K562 (cell line): ENCODE measurements around the gene OBSCN. TPM values are rescaled to one million over a fixed set of nuclear protein-coding genes. Genes with fewer than 3 reads are reported as not detected.

Source experiments
- FOXK1 ChIP-seq: sonication (generic); formaldehyde crosslinking; IDR thresholded peaks from 2 replicates; pipeline ENCODE4 v1.8.0; 2022; ENCODE audit warnings: missing genetic modification reagents, mild to moderate bottlenecking, borderline replicate concordance
- GABPA ChIP-seq: fragments of 200-800 bp; sonication (Bioruptor generic); conservative IDR thresholded peaks from 2 replicates; pipeline ENCODE4 v1.6.1; 2016; ENCODE audit warnings: low read depth, missing genetic modification characterization, missing compliant biosample characterization
- IRF2 ChIP-seq: sonication (generic); formaldehyde crosslinking; IDR thresholded peaks from 2 replicates; pipeline ENCODE4 v1.8.1; 2022; ENCODE audit warnings: mild to moderate bottlenecking, missing genetic modification reagents
- MAFK ChIP-seq: IDR thresholded peaks from 2 replicates; pipeline ENCODE4 v1.6.1; 2011; ENCODE audit warnings: low read length, improper control_type of control experiment
- MAZ ChIP-seq, 2 experiments: fragments of 450-650 bp in 1 of 2; sonication (generic) in 1 of 2; formaldehyde crosslinking; IDR thresholded peaks in 1 of 2; conservative IDR thresholded peaks in 1 of 2; 2 replicates each; pipeline versions ENCODE4 v1.4.0 to v1.5.0; 2020; ENCODE audit warnings: mild to moderate bottlenecking in 1 of 2, missing genetic modification reagents in 1 of 2
- MTA1 ChIP-seq: fragments of 450-650 bp; IDR thresholded peaks from 2 replicates; pipeline ENCODE4 v1.6.1; 2017; ENCODE audit warnings: borderline replicate concordance
- NFRKB ChIP-seq: fragments of 450-650 bp; IDR thresholded peaks from 2 replicates; pipeline ENCODE4 v1.6.1; 2016; ENCODE audit warnings: low read depth
- PKNOX1 ChIP-seq: fragments of 450-650 bp; IDR thresholded peaks from 2 replicates; pipeline ENCODE4 v1.6.1; 2016
- PREB ChIP-seq: sonication (generic); formaldehyde crosslinking; IDR thresholded peaks from 2 replicates; pipeline ENCODE4 v1.8.1; 2023; ENCODE audit warnings: mild to moderate bottlenecking, missing genetic modification reagents
- SMAD4 ChIP-seq: fragments of 250-450 bp; sonication (Bioruptor Pico); conservative IDR thresholded peaks from 2 replicates; pipeline ENCODE4 v1.8.0; 2021; ENCODE audit warnings: inconsistent platforms, mild to moderate bottlenecking, moderate library complexity
- SP1 ChIP-seq: sonication (generic); formaldehyde crosslinking; IDR thresholded peaks from 2 replicates; pipeline ENCODE4 v1.8.1; 2022; ENCODE audit warnings: mild to moderate bottlenecking, missing genetic modification reagents
- ZBTB9 ChIP-seq: fragments of 450-650 bp; formaldehyde crosslinking; IDR thresholded peaks from 2 replicates; pipeline ENCODE4 v1.4.0; 2020; ENCODE audit warnings: mild to moderate bottlenecking, moderate library complexity
- ZNF318 ChIP-seq, 2 experiments: fragments of 450-650 bp; IDR thresholded peaks; 2 replicates each; pipeline ENCODE4 v1.6.1; 2016; ENCODE audit warnings: mild to moderate bottlenecking in 2 of 2, borderline replicate concordance in 1 of 2, low read depth in 1 of 2, moderate library complexity in 1 of 2
- ZNF445 ChIP-seq: fragments of 250-450 bp; sonication (Bioruptor Pico); IDR thresholded peaks from 2 replicates; pipeline ENCODE4 v1.4.0; 2020; ENCODE audit warnings: low read depth, mild to moderate bottlenecking, moderate library complexity
- ZNF696 ChIP-seq: fragments of 250-450 bp; sonication (Bioruptor Pico); conservative IDR thresholded peaks from 2 replicates; pipeline ENCODE4 v1.4.0; 2020; ENCODE audit warnings: mild to moderate bottlenecking, moderate library complexity
- polyA plus RNA-seq, 8 experiments: library from polyadenylated mRNA; depleted of rRNA in 4 of 8; stranded (reverse) in 5 of 8; unstranded in 3 of 8; fragments of >200 nt; fragmentation: Nextera tagmentation in 2 of 8; fragmentation: Illumina TruSeq in 1 of 8; extraction: Ambion mirVana in 2 of 8; extraction: Trizol in 1 of 8; gene quantifications; 2 replicates each; pipeline versions ENCODE4 v1.2.1 to v1.2.3, GENCODE V29; 2011 to 2014; ENCODE audit warnings: inconsistent platforms in 1 of 8, missing spikeins in 1 of 8
- total RNA-seq, 7 experiments: library from RNA; depleted of rRNA in 6 of 7; stranded (reverse); fragments of >200 nt in 6 of 7; fragmentation: Illumina TruSeq in 2 of 7; extraction: Trizol in 2 of 7; gene quantifications; 2 replicates each; pipeline versions ENCODE4 v1.2.1 to v1.2.3, GENCODE V29; 2011 to 2021; ENCODE audit warnings: low replicate concordance in 1 of 7

OBSCN gene
- total and polyA plus RNA-seq, 9 of the 15 experiments (the other 6 are each of a cell fraction or from before 2014, with no cell fraction given) = 0.18 to 19.7 (median 3.6) TPM

- TF ChIP-seq ZNF318 (IDR thresholded peaks at IDR 0.05; ENCODE audit: borderline replicate concordance in 1 of 2, low read depth in 1 of 2) = peak in 1 of 2 experiments; percentile 90; a peak in 2 of 4 replicates
- no peak for TF ChIP-seq NFRKB
- peak; percentile 83 for TF ChIP-seq GABPA
- TF ChIP-seq PREB = no peak
- TF ChIP-seq MAZ (CRISPR knock-in tag; conservative IDR thresholded peaks at IDR 0.05 in 1 of 2, IDR thresholded peaks at IDR 0.05 in 1 of 2) = peak; percentile 10 to 64; a peak in 2 of 4 replicates
- no peak for TF ChIP-seq ZNF696 (CRISPR knock-in tag)
- no peak for TF ChIP-seq ZNF445 (CRISPR knock-in tag)
- peak; percentile 98 for TF ChIP-seq PKNOX1
- 0 out of 2 replicates have a peak, but pooled peaks have one; percentile 12 for TF ChIP-seq SMAD4
- 0 out of 2 replicates have a peak, but pooled peaks have one; percentile 8 for TF ChIP-seq MTA1
- no peak for TF ChIP-seq SP1 (CRISPR knock-in tag)
- 0 out of 2 replicates have a peak, but pooled peaks have one; percentile 24 for TF ChIP-seq ZBTB9 (CRISPR knock-in tag)
- TF ChIP-seq IRF2 = no peak
- TF ChIP-seq MAFK = peak; percentile 58
- TF ChIP-seq FOXK1 (CRISPR knock-in tag) = peak; percentile 22; the same call in 1 of the 2 replicates
Measured at GRCh38 chr1:228166170-228166936, 41.5 kb upstream of the OBSCN start (continued).
